NCI-H446 treated with DMSO at 0.1 percent for 48 hours (cell line): ENCODE data around the gene TUFM.
A peak's percentile ranks its signal among the peaks of the same experiment; 100 is the strongest.
"Not testable (repeated sequence)": the region's sequence is repeated elsewhere in the genome, so short reads cannot be mapped to it uniquely, and the experiment has no call there.

ENCODE experiments used
- DNase-seq: peaks from one replicate; lab custom pipeline; 2025; lab: John Stamatoyannopoulos, UW

The TUFM gene

DNA sequence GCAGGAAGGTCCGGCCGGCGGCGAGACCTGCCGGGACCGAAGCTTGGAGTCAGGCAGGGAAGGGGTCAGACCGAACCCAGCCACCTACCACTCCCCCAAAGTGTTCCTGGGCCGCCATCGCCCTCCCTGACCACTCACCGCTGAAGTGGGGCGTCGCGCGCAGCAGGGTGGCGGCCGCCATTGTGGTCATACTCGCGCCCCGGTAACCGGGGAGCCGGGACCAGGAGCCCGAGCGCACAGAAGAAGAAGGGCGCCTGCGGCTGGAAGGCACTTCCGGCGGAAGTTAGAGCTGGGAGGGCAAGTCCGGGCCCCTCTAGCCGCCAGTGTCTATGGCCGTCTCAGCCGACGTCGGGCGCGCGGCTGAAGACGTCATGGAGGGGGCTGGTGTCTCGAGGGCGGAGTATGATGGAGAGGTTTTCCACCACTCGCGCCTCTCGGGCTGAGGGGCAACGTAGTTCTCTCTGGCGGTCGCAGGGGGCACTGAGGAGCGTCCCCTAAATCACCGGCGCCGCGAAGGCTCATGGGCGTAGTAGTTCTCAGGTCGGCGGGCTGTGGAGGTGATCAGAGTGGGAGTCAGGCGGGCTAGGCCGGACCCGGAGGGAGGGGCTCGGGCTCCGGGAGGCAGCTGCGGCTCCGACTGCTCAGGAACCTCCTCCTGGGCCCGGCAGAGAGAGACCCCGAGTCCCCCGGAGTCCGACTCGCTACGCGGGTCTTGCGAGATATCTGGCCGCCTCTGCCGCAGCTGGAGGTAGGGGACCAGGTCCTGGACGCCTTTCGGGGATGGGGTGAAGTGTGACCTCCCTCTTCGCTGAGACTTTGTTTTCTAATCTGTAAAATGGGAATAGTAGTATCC lies at the start of gene TUFM:
Gene TUFM, minus strand, starts transcription at position 269 of the 853 bp plus-strand sequence. Its CDS starts 79 bp downstream, at position 190.
- peak; percentile 97 for DNase-seq

DNA sequence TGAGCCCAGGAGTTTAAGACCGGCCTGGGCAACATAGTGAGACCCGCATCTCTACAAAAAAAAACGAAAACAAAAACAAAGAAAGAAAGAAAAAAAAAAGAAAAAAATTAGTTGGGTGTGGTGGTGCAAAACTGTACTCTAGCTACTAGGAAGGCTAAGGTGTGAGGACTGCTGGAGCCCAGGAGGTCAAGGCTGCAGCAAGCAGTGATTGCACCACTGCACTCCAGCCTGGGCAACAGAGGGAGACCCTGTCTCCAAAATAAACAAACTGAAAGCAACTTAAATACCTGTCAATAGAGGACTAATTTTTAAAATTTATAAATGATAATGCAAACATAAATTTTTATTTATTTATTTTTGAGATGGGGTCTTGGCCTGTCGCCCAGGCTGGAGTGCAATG lies 49.5 kb upstream of the TUFM start:
- DNase-seq, result no peak

DNA sequence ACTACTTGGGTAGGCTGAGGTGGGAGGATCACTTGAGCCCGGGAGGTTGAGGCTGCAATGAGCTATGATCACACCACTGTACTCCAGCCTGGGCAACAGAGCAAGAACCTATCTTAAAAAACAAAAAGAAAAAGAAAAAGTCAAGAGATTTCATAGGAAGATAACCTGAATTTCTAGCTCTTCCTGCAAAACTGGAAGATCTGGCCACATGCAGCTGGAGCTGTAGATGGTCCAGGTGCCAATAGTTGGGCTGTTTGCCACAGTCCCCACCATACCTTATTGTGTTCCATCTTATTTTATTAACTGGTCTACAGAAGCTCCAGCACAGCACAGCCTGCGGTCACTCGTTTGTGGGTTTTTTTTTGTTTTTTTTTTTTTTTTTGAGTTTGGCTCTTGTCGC lies 47.1 kb upstream of the TUFM start:
- DNase-seq, result no peak

DNA sequence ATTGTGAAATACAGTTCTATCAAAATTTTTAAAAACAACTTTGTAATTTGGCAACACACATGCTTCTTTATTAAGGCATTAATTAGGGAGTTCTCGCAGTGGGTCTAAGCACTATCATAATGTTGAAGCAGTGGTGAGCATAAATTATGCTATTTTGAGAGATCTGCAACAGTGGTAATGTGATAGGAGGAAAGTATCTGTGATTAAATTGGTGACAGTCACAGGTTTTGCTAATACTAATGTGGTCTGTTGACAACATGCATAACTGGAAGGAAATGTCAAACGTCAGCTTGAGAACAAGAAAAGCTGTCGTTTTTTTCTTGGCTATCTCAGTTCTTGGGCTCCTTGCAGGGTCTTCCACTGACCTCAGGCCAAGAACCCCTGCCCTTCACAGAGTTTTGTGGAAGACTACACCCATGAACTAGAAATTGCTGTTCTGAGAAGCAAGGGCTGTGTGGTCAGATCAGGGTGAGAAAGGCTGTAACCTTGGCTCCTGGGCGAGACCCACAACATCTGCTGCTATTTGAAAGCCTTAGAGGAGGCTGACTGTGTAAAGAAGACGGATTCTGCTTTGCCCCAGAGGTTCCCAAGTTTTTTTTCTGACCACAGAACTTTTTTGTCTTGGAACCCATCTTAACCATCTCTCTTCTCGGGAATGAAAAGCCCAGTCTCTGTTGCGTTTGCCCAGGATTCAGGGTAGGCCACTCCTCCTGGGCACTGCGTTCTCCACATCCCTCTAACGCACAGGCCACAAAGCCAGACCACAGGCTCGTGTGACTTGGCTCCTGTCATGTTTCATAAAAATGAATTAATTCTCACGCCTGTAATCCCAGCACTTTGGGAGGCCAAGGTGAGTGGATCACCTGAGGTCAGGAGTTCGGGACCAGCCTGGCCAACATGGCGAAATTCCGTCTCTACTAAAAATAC lies 46.1 kb upstream of the TUFM start:
- no peak for DNase-seq

DNA sequence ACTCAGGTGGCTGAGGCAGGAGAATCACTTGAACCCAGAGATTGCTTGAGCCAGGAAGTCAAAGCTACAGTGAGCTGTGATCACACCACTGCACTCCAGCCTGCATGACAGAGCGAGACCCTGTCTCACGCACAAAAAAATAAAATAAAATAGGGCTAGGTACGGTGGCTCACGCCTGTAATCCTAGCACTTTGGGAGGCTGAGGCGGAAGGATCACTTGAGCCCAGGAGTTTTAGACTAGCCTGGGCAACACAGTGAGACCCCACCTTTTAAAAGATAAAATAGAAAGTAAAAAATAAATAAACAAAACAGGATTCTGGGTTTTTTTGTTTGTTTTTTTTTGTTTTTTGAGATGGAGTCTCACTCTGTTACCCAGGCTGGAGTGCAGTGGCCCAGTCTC lies 44.2 kb upstream of the TUFM start:
- not testable (repeated sequence) for DNase-seq

DNA sequence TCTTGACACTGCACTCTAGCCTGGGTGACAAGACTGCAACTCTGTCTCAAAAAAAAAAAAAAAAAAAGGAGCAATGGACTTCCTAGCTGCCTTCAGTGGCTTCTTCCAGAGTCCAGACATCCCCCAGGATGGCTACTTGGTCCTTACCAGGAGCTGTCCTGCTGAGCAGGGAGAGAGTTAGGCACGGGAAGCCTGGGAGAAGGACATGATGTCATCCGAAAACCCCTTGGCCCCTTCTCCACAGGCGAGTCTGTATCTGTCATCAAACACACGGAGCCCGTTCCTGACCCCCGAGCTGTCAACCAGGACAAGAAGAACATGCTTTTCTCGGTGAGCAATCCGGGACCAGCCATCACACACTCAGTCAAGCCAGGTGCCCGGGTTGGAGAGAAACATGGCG lies 40.8 kb upstream of the TUFM start:
- DNase-seq, result no peak

DNA sequence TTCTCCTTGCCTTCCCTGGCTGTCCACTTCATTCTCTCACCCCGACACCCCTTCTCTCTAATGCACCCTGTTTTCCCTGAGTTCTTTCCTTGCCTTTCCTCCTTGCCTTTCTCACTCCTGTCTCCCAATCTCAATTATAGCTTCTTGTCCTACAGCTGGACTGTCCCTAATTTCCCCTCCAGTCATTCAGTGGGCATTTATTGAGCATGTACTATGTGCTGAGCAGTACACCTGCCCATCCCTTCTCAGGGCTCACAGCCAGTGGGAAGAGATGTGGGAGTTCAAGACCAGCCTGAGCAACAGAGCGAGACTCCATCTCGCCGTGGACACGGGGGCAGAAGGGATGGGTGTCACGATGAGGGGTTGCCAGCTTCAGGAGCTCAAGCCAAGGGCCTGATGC lies 37.9 kb upstream of the TUFM start:
- no peak for DNase-seq

DNA sequence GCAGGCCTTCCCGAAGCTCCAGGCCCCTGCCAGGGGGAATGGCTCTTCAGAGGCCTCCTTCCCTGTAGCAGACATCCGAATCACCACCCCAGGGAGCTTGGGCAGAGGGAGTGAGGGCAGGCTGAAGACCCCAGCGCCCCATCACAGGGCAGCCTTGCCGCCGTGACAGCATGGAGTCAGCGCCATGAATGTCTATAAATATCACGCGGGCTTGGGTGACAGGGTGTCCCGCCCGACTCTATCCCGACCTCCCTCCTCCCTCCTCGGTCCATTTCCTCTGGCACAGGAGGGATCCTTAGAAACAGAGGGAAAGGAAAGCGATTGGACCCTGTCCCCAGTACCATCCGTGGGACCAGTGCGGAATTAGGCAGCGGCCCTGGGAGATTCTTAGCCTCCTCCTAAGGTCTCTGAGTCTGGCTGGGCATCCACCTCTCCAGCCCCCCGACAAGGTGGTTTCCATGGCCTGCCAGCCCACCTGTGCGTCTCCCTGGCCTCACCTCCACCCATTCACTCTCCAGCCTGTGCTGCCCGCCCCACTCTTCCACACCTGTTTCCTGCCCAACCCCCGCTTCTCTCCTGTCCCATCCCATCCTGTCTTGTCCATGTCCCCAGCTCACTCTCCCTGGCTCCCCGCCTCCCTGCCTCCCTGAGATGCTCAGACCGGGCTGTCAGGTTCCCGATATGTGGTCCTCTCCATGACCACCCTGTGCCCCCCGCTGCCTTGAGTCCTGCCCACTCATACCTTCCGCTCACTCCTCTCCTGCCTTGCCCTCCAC lies 37.3 kb upstream of the TUFM start:
- no peak for DNase-seq

DNA sequence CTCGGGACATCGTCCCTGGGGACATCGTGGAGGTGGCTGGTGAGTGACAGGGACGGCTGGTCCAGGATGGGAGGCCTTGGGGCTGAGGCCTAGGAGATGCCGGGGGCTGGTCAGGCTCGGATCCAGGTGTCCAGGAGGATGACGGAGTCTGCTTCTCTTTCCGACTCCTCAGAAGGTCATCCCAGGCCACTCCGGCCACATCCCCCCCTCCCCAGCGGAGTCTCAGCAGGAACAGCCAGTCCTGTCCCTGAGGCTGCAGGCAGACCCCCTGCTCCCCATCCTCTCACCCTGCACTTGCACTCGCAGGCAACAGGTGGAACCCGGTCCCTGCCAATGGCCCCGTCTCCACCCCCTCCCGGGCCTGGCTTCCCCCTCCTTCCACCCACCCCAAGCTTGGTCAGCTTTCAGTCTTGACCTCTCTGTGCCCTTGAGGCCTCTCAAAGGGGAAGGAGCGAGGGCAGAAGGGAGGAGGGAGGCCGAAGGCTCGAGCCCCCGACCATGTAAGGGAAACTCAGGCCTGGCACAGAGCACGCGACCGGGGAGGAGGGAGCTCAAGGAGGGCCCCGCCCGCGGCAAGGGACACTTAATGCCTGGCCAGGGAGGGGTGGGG lies 36.5 kb upstream of the TUFM start:
- DNase-seq, result no peak

DNA sequence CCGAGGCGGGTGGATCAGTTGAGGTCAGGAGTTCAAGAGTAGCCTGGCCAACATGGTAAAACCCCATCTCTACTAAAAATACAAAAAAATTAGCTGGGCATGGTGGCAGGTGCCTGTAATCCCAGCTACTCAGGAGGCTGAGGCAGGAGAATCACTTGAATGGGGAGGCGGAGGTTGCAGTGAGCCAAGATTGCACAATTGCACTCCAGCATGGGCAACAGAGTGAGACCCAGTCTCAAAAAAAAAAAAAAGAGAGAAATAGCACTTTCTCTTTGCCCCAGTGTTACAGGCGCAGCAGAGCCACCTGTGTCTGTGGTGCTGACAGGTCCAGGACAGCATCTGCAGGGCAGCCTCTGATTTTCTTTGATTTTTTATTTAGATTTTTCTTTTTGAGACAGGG lies 35.4 kb upstream of the TUFM start:
- not testable (repeated sequence) for DNase-seq

DNA sequence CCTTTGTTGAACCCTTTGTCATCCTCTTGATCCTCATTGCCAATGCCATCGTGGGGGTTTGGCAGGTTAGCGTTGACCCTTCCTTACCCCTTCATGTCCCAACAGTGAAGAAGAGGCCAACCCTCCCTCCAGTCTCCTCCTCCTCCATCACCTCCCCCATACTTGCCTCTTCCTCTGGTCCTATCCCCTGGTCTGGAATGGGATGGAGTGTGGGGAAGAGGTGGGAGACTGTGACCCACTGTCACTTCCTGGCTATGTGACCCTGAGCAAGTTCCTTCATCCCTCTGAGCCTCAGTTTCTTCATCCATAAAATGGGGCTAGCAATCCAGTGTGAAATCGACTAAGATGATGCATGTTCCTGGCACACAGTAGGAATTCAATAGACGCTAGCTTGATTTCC lies 34.8 kb upstream of the TUFM start:
- DNase-seq, result no peak

DNA sequence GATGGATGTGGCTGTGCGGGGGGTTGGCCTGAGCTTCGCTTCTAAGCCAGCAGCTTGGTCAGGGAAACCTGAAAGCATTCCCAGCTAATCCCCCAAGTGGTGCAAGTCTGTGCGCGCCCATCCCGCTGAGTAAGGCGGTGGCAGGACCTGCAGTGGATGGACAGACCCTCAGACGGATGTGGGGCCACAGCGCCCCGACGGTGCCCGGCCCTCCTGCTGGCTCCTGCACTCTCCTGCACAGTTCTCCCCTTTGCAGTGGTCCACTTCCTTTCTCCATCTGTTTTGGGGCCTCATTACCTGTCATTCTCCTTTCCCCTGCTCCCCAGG lies 34.4 kb upstream of the TUFM start:
- DNase-seq, result no peak

DNA sequence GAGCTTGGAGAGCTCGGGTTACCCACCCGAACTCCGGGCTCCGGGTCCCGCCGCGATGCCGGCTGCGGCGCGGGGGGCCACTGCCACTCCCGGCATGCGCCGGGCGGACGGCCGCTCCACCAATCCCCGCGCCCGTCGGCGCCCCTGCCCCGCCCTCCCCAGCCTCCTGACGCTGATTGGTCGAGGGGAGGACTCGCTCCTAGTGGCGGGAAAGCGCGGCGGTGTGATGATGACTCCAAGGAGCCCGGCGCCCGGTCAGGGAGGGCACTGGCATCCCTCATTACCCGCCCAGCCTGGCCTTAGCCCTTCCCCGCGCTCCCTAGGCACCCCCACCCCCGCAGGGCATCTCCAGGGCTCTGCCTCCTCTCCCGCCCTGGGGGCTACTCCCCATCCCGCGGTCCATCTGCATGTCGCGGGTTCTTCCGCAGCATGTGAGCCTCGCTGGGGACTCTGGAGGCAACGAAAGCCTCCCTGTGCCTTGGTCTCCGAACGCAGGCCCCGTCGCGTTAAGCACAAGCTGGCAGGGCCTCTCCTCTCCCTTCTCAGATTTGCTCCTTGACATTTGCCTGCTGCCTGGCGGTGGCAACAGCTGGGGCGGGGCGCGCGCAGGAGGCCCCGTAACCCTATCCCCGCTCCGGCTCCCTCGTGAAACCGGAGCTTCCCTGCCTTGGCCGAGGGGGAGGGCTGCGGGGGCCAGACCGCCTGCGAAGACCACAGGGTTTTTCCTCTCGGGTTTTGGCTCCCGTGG lies 33.9 kb upstream of the TUFM start:
- peak; percentile 80 for DNase-seq

DNA sequence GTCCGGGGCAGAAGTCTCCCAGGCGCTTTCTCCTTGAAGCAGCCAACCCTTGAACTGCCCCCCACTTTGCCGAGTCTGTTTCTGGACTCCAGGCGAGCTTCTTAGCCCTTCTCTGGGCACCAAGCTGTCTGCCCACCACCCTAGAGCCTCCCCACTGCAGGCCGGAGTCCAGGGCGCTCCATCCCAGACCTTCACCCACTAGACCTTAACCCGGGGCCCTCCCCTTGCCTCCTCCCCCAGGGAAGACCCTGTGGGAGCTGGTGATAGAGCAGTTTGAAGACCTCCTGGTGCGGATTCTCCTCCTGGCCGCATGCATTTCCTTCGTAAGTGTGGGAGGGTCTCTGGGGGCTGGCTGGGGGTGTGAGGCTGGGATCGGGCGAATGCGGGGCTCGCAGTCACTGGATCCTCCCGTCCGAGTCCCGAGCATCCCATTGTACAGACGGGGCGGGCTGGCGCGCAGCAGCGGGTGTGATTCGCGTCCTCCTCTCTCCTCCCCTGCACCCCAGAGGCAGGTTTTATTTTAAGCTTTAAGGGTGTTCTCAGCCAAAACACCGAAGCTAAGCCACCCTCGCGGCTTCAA lies 33.2 kb upstream of the TUFM start:
- DNase-seq, result no peak

DNA sequence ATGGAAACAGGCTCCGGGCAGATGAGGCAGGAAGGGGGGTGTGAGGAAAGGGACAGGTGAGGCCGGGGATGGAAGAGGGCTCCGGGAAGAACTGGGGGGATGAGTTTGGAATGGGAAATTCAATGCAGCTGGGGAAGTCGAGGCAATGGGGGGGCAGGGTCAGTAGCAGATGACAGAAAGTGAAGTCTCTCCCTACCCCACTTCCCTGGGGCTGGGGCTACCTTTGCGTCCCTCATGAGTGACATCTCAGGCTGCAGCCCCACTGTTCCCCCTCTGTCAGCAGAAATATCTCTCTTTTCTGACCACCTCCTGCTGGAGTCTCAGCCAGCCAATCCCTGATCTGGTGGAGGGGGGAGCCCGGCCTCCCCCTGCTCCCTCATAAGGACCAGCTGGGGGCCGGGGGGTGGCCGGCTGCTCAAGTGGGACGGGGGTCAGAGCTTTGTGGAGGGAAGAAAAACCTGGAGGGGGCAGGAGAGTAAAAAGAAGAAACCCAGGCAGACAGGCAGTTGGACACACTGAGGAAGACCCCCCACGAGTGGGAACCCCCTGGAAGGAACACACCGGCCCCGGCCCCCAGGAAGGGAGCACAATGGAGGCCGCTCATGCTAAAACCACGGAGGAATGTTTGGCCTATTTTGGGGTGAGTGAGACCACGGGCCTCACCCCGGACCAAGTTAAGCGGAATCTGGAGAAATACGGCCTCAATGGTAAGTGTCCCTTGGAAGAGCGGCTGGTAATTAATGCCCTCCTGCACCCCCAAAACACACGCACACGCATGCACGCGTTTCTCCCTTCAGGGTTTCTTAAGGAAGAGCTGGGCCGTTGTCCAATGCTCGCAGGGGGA lies 32.2 kb upstream of the TUFM start, which contains the start of gene ATP2A1:
Gene ATP2A1, plus strand, starts transcription at position 406 of the 844 bp plus-strand sequence. Its CDS starts 184 bp downstream, at position 590.
- DNase-seq, result no peak

DNA sequence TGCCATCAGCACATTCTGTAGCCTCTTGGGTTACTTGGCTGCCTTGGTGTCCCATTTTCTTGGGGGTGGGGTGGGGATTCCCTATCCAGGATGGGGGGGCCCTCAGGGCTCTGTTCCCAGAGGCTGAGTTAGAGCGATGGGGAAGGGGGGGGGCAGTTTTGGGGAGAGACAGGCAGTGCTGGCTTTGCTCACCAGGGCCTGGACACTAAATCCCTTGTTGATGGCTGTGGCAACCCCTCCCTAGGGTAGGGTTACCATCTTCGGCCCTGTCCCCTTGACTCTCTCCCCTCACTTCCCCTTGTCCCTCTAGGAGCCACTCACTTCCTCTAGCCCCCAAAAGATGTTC lies 31.5 kb upstream of the TUFM start:
- no peak for DNase-seq

DNA sequence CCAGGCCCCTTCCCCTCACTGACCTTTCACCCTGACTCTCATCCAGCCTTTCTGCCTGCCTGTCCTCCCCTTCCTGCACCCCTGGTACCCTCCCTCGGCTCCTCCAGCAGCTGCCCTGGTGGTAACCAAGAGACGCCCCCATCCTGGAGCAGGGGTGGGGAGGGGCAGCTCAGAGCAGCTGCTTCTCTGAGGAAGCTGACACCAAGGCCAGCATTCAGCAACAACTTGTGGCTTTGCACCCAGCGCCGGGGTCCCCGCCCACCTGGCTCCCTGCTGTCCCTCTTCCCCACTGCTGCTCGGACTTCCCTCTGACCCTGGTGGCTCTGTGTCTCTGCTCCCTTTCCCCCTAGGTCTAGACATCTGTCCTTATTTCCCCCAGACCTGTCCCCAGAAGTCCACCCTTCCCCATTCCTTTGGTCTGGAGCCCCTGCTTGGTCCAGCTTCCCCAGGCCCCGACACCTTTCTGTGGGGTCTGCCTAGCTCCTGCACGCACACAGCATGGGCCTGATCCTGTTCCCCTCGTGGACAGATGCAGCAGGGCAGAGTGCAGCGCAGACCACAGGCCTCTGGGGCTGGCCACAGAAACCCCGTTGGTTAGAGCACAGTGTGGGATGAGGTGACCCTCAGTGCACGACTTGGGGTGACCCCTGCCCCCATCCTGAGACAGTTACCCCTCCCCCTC lies 31.0 kb upstream of the TUFM start:
- no peak for DNase-seq

DNA sequence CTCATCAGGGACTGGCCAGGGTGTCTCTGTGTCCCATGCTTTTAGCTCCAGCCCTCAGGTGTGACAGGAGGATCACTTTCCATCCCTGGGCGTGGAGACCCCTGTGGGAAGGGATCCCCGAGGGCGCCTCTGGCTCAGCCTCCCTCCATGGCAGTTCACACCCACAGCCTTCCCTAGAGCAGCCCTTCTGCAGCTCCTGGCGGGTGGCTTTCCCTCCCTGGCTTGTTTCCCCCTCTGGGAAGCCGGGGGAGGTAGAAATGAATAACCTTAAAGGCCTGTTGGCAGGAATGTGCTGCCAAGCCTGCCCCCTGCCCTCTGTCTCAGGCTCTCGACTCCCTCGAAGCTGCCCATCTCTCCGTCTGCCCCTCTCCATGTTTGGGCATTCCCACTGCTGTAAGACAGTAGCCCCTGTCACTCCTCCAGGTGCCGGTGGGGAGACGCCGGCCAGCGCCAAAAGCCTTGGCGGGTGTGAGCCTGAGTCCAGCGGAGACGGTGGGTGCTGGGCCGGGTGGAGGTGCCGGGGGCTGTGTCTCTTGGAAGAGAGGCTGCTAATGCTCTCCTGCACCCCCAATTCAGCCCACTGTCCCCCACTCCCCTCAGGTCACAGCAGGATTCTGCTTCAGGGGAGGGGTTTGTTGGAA lies 30.0 kb upstream of the TUFM start:
- DNase-seq, result no peak
